WERI-Rb-1 (cell line): ENCODE results near the gene BCL2.

Source experiments
- DNase-seq: peaks from one replicate; pipeline ENCODE4 v3.0.0-alpha.2; 2020
- H3K27ac ChIP-seq: fragments of 250-450 bp; sonication (Bioruptor Pico); 2 replicates; pipeline ENCODE4 v1.5.1; 2020; ENCODE audit warnings: mild to moderate bottlenecking, moderate library complexity
- H3K27me3 ChIP-seq: fragments of 250-450 bp; sonication (Bioruptor Pico); 2 replicates; pipeline ENCODE4 v1.5.1; 2021; ENCODE audit warnings: mild to moderate bottlenecking, low read depth, moderate library complexity; ENCODE audit not compliant: insufficient read depth, severe bottlenecking
- H3K36me3 ChIP-seq: fragments of 250-450 bp; sonication (Bioruptor Pico); 2 replicates; pipeline ENCODE4 v1.5.1; 2020; ENCODE audit warnings: mild to moderate bottlenecking, moderate library complexity
- H3K4me3 ChIP-seq: 2 replicates; pipeline ENCODE4 v1.5.1; 2011; ENCODE audit warnings: low read depth, mild to moderate bottlenecking, control low read depth, low read length
- H3K9me3 ChIP-seq: fragments of 250-450 bp; sonication (Bioruptor Pico); 2 replicates; pipeline ENCODE4 v1.5.1; 2021; ENCODE audit warnings: mild to moderate bottlenecking, moderate library complexity; ENCODE audit not compliant: severe bottlenecking
- CTCF ChIP-seq: IDR thresholded peaks from 2 replicates; pipeline ENCODE4 v1.5.1; 2011; ENCODE audit warnings: low read depth, mild to moderate bottlenecking, control low read depth, inconsistent platforms, low read length

BCL2 gene

GRCh38 chr18:63311118-63312018 lies 8.2 kb downstream of the BCL2 start:
- Histone ChIP-seq H3K4me3 (no peak overlapping the region), H3K36me3 (no peaks in the 10 kb centered on the region), H3K27ac (no peak overlapping the region)

GRCh38 chr18:63309422-63309821 lies 10.1 kb downstream of the BCL2 start:
- H3K9me3 ChIP-seq, result no peaks in the 10 kb centered on the region
- TF ChIP-seq CTCF, result no peak
- no peaks in the 10 kb centered on the region for H3K36me3 ChIP-seq
- no peak overlapping the region for H3K4me3 ChIP-seq
- no peak for DNase-seq
- H3K27ac ChIP-seq, result no peak overlapping the region
- H3K27me3 ChIP-seq, result no peaks in the 10 kb centered on the region

More at GRCh38 chr18:63311118-63312018, 8.2 kb downstream of the BCL2 start:
- DNase-seq, result no peak
- H3K9me3 ChIP-seq, result no peaks in the 10 kb centered on the region
- no peak for TF ChIP-seq CTCF
- no peaks in the 10 kb centered on the region for H3K27me3 ChIP-seq

- H3K9me3 ChIP-seq, result no peaks in the 10 kb centered on the region
- H3K27ac ChIP-seq, result no peak overlapping the region
- H3K27me3 ChIP-seq, result no peaks in the 10 kb centered on the region
- H3K36me3 ChIP-seq, result no peaks in the 10 kb centered on the region
- H3K4me3 ChIP-seq, result no peak overlapping the region
- no peak for TF ChIP-seq CTCF
- DNase-seq, result no peak
Observed at GRCh38 chr18:63307551-63308200, 11.9 kb downstream of the BCL2 start.

DNA sequence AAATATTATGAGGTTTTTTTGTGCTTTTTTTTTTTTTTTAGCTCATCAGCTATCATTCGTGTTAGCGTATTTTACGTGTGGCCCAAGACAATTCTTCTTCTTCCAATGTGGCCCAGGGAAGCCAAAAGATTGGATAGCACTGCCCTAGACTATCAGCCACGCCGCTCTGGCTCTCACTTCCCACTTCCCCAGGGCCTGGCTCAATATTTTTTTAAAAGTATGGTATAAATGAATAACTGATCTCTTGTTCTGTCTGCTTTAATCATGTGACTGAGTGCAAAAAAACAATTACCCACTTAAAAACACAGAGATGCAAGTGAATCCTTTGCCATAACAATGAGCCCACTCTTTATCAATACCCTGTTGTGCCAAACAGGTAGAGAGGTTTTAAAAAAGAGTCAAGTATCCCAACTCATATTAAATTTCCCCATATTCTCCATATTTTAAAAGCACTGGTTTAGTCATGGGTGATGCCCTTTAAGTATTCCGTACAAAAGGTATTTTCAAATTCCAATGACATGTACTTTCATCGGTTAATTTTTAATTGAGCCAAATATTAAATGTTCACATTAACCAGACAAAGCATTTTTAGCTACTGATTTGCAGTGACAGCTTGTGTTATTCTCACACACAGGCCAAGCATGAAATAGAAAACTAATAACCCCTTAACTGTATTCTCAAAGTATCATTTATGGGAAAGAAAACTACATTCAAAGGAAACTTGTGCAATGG lies 12.6 kb downstream of the BCL2 start:
- no peaks in the 10 kb centered on the region for H3K9me3 ChIP-seq
- no peak overlapping the region for H3K4me3 ChIP-seq
- no peak overlapping the region for H3K27ac ChIP-seq
- DNase-seq, result no peak
- no peaks in the 10 kb centered on the region for H3K36me3 ChIP-seq
- TF ChIP-seq CTCF, result no peak
- no peaks in the 10 kb centered on the region for H3K27me3 ChIP-seq

DNA sequence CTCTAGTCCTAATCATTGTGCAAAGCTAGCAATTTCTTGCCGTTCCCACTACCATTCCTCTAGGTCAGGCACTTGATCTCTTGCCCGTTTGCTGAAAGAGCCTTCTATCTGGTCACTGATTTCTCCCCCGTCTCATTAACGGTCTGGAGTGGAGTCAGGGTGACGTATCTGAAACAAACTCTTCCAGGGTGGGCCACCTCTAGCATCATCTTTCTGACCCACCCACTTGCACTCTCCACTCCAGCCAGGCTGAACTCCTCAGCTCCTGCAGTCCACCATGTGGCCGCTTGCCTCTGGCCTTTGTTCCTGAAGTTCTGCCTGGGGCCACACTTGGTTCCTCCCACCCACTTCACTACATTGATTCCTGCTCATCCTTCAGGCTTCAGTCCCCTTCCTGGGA lies 13.3 kb downstream of the BCL2 start:
- H3K27ac ChIP-seq, result no peak overlapping the region
- TF ChIP-seq CTCF, result no peak
- no peaks in the 10 kb centered on the region for H3K27me3 ChIP-seq
- H3K9me3 ChIP-seq, result no peaks in the 10 kb centered on the region
- no peak overlapping the region for H3K4me3 ChIP-seq
- peaks cover 4% of the 10 kb centered on the region; the same call in 1 of the 2 replicates for H3K36me3 ChIP-seq
- no peak for DNase-seq
